T-helper 2 cell treated with Interferon-gamma antibody and Interleukin-4, amounts not matched to agents 5 μg/mL and 100 μg/mL, for 36 hours (primary cell): Measurements from ENCODE around the gene LHX8.
"Not testable (repeated sequence)": the region's sequence is repeated elsewhere in the genome, so short reads cannot be mapped to it uniquely, and the experiment has no call there.

Experiments
- DNase-seq: peaks from one replicate; pipeline ENCODE4 v3.0.0; 2021; ENCODE audit warnings: low spot score
- H3K27ac Mint-ChIP-seq: one replicate; pipeline ENCODE4 v1.8.0; 2021; ENCODE audit warnings: mild to moderate bottlenecking, mixed read lengths
- H3K27me3 Mint-ChIP-seq: one replicate; pipeline ENCODE4 v1.8.0; 2021; ENCODE audit warnings: low read depth, mixed read lengths
- H3K36me3 Mint-ChIP-seq: one replicate; pipeline ENCODE4 v1.8.0; 2021; ENCODE audit warnings: low read depth, mixed read lengths
- H3K4me1 Mint-ChIP-seq: one replicate; pipeline ENCODE4 v1.8.0; 2021; ENCODE audit warnings: low read depth, mixed read lengths
- H3K4me3 Mint-ChIP-seq: one replicate; pipeline ENCODE4 v1.8.0; 2022; ENCODE audit warnings: mild to moderate bottlenecking, moderate library complexity, mixed read lengths
- H3K9me3 Mint-ChIP-seq: one replicate; pipeline ENCODE4 v1.8.0; 2021; ENCODE audit warnings: mixed read lengths

LHX8 gene

DNA sequence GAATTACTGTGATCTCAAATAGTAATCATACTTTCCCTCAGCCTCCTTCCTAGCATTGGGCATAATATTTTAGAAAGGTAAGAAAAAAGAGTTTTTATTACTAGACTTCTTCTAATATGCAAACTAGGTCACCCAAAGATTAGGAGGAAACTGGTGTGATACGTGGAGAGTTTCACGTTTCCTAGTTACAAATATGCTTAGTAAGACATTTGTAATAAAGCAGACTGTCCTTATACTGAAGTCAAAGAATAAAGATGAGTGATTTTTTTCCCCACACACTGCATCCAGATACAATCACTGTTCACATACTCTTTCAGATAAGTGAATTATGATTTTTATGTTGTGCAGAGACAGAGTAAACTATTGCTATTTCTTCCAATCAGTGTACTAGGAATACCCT, 17.9 kb downstream of the LHX8 start:
- Mint-ChIP-seq H3K4me1 (no peaks in the 10 kb centered on the region), H3K27me3 (no peaks in the 10 kb centered on the region), H3K27ac (no peak overlapping the region), H3K9me3 (no peaks in the 10 kb centered on the region), H3K4me3 (no peak overlapping the region), H3K36me3 (no peaks in the 10 kb centered on the region)
- DNase-seq = no peak

DNA sequence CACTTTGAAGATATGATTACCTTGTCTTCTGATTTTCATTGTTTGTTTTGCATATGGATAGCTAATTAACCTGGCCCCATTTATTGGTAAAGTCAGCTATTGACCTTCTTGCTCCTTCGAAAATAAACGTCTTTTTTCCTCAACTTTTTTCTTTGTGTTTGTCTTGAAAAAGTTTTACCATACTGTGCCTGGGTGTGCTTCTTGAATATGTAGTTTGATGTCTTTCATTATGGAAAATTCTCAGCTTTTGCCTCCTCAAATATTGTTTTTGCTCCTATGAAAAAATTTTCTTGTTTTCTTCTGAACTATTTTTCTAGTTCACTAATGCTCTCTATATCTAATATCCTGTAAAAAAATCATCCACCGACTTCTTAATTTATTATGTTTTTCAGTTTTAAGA, 25.0 kb downstream of the LHX8 start:
- H3K27me3 Mint-ChIP-seq = no peaks in the 10 kb centered on the region
- no peaks in the 10 kb centered on the region for H3K9me3 Mint-ChIP-seq
- no peaks in the 10 kb centered on the region for H3K36me3 Mint-ChIP-seq
- no peaks in the 10 kb centered on the region for H3K4me1 Mint-ChIP-seq
- no peak overlapping the region for H3K4me3 Mint-ChIP-seq
- H3K27ac Mint-ChIP-seq = no peak overlapping the region
- no peak for DNase-seq

- no peak overlapping the region for H3K4me3 Mint-ChIP-seq
- no peaks in the 10 kb centered on the region for H3K36me3 Mint-ChIP-seq
- H3K27me3 Mint-ChIP-seq = no peaks in the 10 kb centered on the region
- H3K4me1 Mint-ChIP-seq = no peaks in the 10 kb centered on the region
- no peak overlapping the region for H3K27ac Mint-ChIP-seq
- no peak for DNase-seq
- H3K9me3 Mint-ChIP-seq = no peaks in the 10 kb centered on the region
These were observed 31.1 kb downstream of the LHX8 start for GRCh38 chr1:75165264-75165663.

DNA sequence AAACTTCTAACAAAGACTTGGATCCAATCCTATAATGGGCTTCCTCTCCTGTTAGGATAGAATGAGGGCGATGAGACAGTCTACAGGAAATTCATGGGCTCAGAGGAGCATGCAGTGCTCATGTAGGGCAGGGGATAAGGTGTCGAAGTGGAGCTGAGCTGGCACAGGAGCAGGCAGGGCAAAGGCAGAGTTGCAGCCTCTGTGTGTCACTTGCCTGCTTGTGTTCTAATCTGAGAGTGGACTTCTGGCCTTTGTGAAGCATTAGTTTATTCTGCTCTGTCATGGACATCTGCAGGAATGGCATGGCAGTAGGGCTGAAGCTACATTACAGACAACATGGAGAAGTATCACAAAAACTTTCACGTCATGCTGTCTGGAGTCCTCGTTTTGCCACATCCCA, 32.6 kb downstream of the LHX8 start:
- DNase-seq = no peak
- Mint-ChIP-seq H3K27me3 (no peaks in the 10 kb centered on the region), H3K9me3 (no peaks in the 10 kb centered on the region), H3K4me3 (no peak overlapping the region), H3K27ac (no peak overlapping the region), H3K4me1 (no peaks in the 10 kb centered on the region), H3K36me3 (no peaks in the 10 kb centered on the region)

DNA sequence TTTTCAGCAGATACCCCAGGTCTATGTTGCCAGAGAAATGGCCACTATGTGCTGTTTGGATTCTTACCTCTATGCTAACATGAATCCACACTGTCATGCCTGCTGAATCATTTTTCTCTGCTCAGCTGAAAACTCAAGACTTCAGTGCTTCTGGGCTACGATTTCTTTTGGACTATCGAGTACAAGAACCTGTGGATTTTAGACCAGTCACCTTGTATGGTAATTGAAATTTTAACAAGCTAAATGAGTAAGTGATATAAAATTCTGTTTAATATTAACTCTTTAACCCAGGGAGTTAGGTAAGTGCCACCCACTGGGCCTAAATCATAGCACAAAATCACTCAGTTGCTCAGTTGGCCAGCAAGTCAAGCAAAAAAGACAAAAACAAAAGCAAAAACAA, 35.8 kb downstream of the LHX8 start:
- Mint-ChIP-seq H3K9me3 (no peaks in the 10 kb centered on the region), H3K27ac (no peak overlapping the region), H3K4me3 (no peak overlapping the region), H3K27me3 (no peaks in the 10 kb centered on the region), H3K4me1 (no peaks in the 10 kb centered on the region), H3K36me3 (no peaks in the 10 kb centered on the region)
- no peak for DNase-seq

GRCh38 chr1:75170981-75171380, 36.8 kb downstream of the LHX8 start:
- Mint-ChIP-seq H3K27ac (no peak overlapping the region), H3K4me3 (no peak overlapping the region), H3K4me1 (no peaks in the 10 kb centered on the region), H3K9me3 (no peaks in the 10 kb centered on the region), H3K36me3 (no peaks in the 10 kb centered on the region), H3K27me3 (no peaks in the 10 kb centered on the region)
- DNase-seq = no peak

DNA sequence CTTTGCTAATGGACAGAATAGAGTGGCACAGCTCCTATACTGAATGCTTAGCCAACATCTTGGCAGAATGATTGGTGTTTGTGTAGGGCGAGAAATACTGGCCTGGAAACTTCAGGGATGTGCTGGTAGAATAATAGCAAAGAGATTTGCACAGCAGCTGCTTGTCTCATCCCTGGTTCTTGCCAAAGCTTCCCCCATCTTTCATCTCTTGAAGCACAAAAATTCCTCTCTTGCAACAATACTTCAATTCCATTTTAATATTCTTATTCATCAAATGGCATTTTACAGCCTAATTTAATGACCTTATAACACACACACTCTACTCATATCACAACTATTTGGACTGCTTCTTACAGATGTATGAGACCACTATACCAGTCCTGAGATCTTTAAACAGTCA, 37.7 kb downstream of the LHX8 start:
- Mint-ChIP-seq H3K4me3 (no peak overlapping the region), H3K36me3 (no peaks in the 10 kb centered on the region), H3K9me3 (no peaks in the 10 kb centered on the region), H3K4me1 (no peaks in the 10 kb centered on the region), H3K27ac (no peak overlapping the region), H3K27me3 (no peaks in the 10 kb centered on the region)
- DNase-seq = no peak

GRCh38 chr1:75172556-75172955, 38.4 kb downstream of the LHX8 start:
- no peaks in the 10 kb centered on the region for H3K4me1 Mint-ChIP-seq
- H3K36me3 Mint-ChIP-seq = no peaks in the 10 kb centered on the region
- H3K27me3 Mint-ChIP-seq = no peaks in the 10 kb centered on the region
- H3K27ac Mint-ChIP-seq = no peak overlapping the region
- no peaks in the 10 kb centered on the region for H3K9me3 Mint-ChIP-seq
- no peak for DNase-seq
- no peak overlapping the region for H3K4me3 Mint-ChIP-seq

- Mint-ChIP-seq H3K4me3 (no peak overlapping the region), H3K4me1 (no peaks in the 10 kb centered on the region), H3K9me3 (peaks cover 4% of the 10 kb centered on the region), H3K27ac (no peak overlapping the region), H3K36me3 (no peaks in the 10 kb centered on the region), H3K27me3 (no peaks in the 10 kb centered on the region)
- DNase-seq = no peak
These were observed 40.0 kb downstream of the LHX8 start for GRCh38 chr1:75174031-75174760.

GRCh38 chr1:75181214-75181955, 47.2 kb downstream of the LHX8 start:
- H3K4me1 Mint-ChIP-seq, H3K27ac Mint-ChIP-seq, H3K27me3 Mint-ChIP-seq, H3K4me3 Mint-ChIP-seq, DNase-seq, H3K36me3 Mint-ChIP-seq: not testable (repeated sequence)
- H3K9me3 Mint-ChIP-seq = peaks cover 13% of the 10 kb centered on the region

GRCh38 chr1:75188892-75189291, 54.7 kb downstream of the LHX8 start:
- Mint-ChIP-seq H3K36me3 (no peaks in the 10 kb centered on the region), H3K4me1 (no peaks in the 10 kb centered on the region), H3K27ac (no peak overlapping the region), H3K27me3 (no peaks in the 10 kb centered on the region), H3K4me3 (no peak overlapping the region), H3K9me3 (no peaks in the 10 kb centered on the region)
- no peak for DNase-seq

DNA sequence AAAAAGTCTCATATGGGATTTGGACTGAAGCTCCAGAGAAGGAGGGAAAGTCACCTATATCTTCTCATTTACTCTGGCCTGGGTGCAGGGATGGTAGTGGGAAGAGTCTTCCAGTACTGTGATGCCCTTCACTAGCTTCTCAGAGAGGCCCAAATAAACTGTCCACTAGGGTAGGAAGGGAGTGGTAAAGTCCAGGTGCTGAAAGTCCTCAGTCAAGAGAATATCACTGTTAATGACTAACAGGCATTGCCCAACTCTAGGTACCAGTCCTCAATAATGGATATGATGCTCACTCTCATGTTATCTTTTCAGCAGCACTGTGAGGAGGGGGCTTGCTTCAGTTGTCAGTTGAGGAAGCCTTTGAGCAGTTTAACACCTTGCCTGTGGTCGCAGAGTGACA, 64.0 kb downstream of the LHX8 start:
- DNase-seq = no peak
- no peaks in the 10 kb centered on the region for H3K4me1 Mint-ChIP-seq
- no peaks in the 10 kb centered on the region for H3K9me3 Mint-ChIP-seq
- H3K27me3 Mint-ChIP-seq = no peaks in the 10 kb centered on the region
- H3K36me3 Mint-ChIP-seq = no peaks in the 10 kb centered on the region
- H3K4me3 Mint-ChIP-seq = no peak overlapping the region
- no peak overlapping the region for H3K27ac Mint-ChIP-seq

DNA sequence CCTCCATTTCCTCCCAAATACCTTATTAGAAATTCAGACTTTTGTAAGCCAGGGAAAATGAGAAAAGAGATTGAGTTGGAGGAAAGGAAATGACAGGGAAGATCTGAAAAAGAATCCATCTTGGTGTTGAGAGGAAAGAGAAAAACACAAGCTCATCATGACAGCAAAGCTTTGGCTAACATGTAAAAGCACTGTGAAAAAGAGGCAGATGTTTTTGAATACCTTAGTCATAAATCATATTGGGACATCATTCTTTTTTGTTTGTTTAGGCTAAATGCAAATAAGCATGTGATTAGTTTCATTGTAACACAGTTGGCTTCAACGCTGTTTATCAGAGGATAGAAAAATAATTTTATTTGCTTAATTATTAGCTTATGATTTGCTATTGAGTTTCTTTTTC, 64.6 kb downstream of the LHX8 start:
- Mint-ChIP-seq H3K4me1 (no peaks in the 10 kb centered on the region), H3K4me3 (no peak overlapping the region), H3K9me3 (no peaks in the 10 kb centered on the region), H3K36me3 (no peaks in the 10 kb centered on the region), H3K27ac (no peak overlapping the region), H3K27me3 (no peaks in the 10 kb centered on the region)
- no peak for DNase-seq

DNA sequence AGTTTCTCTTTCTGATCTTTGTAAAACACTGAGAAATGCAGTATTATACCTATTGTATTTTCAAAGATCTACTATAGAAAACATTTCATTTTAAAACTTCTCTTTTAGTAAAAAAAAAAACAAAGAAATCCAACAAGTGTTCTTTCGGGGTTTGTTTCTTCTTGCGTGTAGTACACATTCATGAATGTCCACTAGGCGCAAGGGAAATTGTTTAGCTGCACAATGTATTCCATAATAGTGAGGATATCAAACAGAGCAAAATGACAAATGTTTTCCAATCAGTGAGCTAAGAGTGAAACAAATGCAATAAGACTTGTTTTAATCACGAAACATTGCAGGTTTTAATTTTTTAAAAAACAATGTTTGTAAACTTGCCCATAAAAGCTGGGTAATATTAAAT, 68.6 kb downstream of the LHX8 start:
- Mint-ChIP-seq H3K27me3 (no peaks in the 10 kb centered on the region), H3K36me3 (no peaks in the 10 kb centered on the region), H3K9me3 (no peaks in the 10 kb centered on the region), H3K4me1 (no peaks in the 10 kb centered on the region), H3K27ac (no peak overlapping the region), H3K4me3 (no peak overlapping the region)
- no peak for DNase-seq
